Osteocyte (in vitro differentiated cells): ENCODE measurements around the gene WNT3A. TPM values are rescaled to one million over a fixed set of nuclear protein-coding genes. Genes with fewer than 3 reads are reported as not detected.

ENCODE experiments used
- DNase-seq: peaks from one replicate; pipeline ENCODE4 v3.0.0; 2021; ENCODE audit warnings: mixed read lengths; ENCODE audit not compliant: unreplicated experiment; ENCODE audit errors: extremely low spot score
- H3K27ac Mint-ChIP-seq: one replicate; pipeline ENCODE4 v1.8.0; 2021; ENCODE audit warnings: mild to moderate bottlenecking, mixed read lengths; ENCODE audit not compliant: unreplicated experiment
- H3K27me3 Mint-ChIP-seq: one replicate; pipeline ENCODE4 v1.8.0; 2021; ENCODE audit warnings: mixed read lengths; ENCODE audit not compliant: unreplicated experiment
- H3K36me3 Mint-ChIP-seq: one replicate; pipeline ENCODE4 v1.8.0; 2021; ENCODE audit warnings: mixed read lengths; ENCODE audit not compliant: unreplicated experiment
- H3K4me1 Mint-ChIP-seq: one replicate; pipeline ENCODE4 v1.8.0; 2021; ENCODE audit warnings: mixed read lengths; ENCODE audit not compliant: unreplicated experiment
- H3K4me3 Mint-ChIP-seq: one replicate; pipeline ENCODE4 v1.8.0; 2021; ENCODE audit warnings: mild to moderate bottlenecking, moderate library complexity, mixed read lengths; ENCODE audit not compliant: unreplicated experiment
- H3K9me3 Mint-ChIP-seq: one replicate; pipeline ENCODE4 v1.8.0; 2021; ENCODE audit warnings: mixed read lengths; ENCODE audit not compliant: unreplicated experiment
- total RNA-seq: library from RNA; stranded (reverse); gene quantifications from 2 replicates; pipeline ENCODE4 v1.2.1, GENCODE V29; 2021
- TF ChIP-seq, protein P1 (sequence below): fragments of 200-600 bp; sonication (generic); IDR thresholded peaks from 2 replicates; pipeline ENCODE4 v1.5.0; 2021; ENCODE audit warnings: antibody characterized with exemption, mild to moderate bottlenecking, moderate library complexity

WNT3A gene
- total RNA-seq, 1 donor from 2014 or later: not detected

DNA sequence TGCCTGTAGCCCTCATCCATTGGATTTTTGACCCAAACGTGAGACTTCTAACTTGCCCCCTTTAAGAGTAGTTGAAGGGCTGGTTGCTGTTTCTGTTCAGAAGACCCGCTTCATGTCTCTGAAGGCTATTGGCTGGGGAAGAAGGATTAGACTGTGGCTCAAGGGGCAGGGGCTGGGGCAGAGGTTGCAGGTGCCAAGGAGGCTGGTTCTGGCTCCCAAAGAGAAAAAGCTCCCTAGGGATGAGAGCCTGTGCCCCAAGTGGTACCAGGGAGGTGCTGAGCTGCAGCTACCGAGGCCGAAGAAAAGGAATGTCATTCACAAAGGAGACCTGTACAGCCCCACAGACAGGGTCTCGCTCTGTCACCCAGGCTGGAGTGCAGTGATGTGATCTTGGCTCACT is 5.8 kb downstream of the WNT3A start:
- Mint-ChIP-seq H3K9me3 (no peaks in the 10 kb centered on the region), H3K4me1 (peaks cover 6% of the 10 kb centered on the region), H3K36me3 (no peaks in the 10 kb centered on the region), H3K27me3 (peaks cover 37% of the 10 kb centered on the region), H3K4me3 (no peak overlapping the region), H3K27ac (no peak overlapping the region)
- DNase-seq: peak; percentile 74
- TF ChIP-seq, protein P1, sequence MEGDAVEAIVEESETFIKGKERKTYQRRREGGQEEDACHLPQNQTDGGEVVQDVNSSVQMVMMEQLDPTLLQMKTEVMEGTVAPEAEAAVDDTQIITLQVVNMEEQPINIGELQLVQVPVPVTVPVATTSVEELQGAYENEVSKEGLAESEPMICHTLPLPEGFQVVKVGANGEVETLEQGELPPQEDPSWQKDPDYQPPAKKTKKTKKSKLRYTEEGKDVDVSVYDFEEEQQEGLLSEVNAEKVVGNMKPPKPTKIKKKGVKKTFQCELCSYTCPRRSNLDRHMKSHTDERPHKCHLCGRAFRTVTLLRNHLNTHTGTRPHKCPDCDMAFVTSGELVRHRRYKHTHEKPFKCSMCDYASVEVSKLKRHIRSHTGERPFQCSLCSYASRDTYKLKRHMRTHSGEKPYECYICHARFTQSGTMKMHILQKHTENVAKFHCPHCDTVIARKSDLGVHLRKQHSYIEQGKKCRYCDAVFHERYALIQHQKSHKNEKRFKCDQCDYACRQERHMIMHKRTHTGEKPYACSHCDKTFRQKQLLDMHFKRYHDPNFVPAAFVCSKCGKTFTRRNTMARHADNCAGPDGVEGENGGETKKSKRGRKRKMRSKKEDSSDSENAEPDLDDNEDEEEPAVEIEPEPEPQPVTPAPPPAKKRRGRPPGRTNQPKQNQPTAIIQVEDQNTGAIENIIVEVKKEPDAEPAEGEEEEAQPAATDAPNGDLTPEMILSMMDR: no peak

DNA sequence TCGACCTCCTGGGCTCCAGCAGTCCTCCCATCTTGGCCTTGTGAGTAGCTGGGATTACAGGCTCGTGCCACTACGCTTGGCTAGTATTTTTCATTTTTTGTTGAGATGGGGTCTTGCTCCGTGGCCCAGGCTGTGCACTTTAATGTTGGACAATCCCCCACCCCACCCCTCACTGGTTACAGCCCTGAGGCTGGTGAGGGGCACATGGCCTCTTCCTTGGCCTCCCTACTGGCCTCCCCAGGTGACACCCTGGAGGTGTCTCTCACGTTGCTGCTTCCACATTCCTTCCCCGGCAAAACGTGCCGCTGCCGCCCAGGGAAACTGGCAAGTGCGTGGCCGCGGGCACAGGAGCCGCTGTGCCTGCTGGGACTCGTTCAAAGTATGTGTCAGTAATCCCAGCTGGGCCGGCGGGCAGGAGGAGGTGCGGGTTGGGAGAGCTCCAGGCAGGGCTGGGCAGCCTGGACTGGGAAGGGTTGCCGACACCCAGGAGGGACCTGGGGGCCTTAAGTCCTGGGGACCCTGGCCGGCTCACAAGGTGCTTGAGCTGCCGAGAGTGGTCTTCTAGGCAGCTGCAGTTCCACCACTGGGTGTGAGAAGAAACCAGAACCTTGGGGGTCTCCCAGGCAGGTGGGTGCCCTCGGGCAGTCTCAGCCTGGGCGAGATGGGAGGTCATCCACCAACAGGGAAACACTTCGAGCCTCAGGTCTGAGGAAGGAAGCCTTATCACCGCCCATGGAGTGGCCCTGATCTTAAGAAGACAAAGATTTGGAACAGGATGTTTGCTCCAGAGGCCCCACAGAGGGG is 6.5 kb downstream of the WNT3A start:
- TF ChIP-seq, protein P1: no peak
- DNase-seq: peak; percentile 85
- H3K36me3 Mint-ChIP-seq: no peaks in the 10 kb centered on the region
- H3K27me3 Mint-ChIP-seq: peaks cover 32% of the 10 kb centered on the region
- H3K4me3 Mint-ChIP-seq: no peak overlapping the region
- no peaks in the 10 kb centered on the region for H3K9me3 Mint-ChIP-seq
- H3K27ac Mint-ChIP-seq: no peak overlapping the region
- H3K4me1 Mint-ChIP-seq: peaks cover 6% of the 10 kb centered on the region

DNA sequence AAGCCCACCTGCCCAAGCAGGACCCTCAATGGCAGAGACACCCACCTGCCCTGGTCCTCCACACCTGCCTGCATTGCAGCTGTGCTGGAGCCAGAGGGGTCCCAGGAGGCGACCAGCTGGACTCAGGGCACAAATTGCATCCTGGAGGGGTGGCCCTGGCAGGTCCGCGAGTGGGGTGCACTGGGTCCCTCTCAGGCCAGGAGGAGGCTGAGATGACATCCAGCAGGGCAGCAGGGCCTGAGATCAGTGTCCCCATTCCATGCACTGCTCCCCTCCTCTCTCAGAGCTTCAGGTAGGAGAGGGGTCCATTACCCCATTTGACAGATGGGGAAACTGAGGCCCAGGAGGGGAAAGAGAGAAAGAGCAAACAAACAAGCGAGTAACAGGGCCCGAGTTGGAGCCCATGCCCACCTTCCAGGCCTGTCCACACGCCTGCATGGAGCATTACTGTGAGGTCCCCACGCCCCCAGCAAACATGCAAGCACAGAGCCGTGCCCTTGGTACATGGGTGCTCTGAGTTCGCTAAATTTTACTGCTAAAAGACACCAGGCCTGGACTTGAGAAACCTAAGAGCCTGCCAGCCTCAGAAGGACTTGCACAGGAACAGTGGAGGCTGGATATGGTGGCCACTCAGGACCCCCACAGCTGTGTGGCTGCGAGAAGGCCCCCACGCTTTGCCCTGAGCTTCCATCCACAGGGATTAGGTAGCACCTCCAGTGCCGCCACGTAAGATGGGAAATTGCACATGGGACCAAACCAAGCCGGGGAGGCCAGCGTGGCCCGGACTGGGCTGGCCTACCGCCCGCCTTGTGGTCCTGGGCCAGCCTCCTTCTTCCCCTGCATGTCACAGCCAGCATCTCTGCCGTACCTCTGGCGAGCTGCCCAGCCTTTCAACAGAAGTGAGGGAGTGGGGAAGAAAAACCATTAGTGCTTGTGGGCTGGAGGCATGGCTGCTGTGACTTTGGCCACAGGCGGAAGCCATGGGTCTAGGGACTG is 7.4 kb downstream of the WNT3A start:
- Mint-ChIP-seq H3K27ac (no peak overlapping the region), H3K9me3 (no peaks in the 10 kb centered on the region), H3K36me3 (no peaks in the 10 kb centered on the region), H3K4me3 (no peak overlapping the region), H3K4me1 (peaks cover 6% of the 10 kb centered on the region), H3K27me3 (peaks cover 25% of the 10 kb centered on the region)
- DNase-seq: peak; percentile 83
- TF ChIP-seq, protein P1: no peak

DNA sequence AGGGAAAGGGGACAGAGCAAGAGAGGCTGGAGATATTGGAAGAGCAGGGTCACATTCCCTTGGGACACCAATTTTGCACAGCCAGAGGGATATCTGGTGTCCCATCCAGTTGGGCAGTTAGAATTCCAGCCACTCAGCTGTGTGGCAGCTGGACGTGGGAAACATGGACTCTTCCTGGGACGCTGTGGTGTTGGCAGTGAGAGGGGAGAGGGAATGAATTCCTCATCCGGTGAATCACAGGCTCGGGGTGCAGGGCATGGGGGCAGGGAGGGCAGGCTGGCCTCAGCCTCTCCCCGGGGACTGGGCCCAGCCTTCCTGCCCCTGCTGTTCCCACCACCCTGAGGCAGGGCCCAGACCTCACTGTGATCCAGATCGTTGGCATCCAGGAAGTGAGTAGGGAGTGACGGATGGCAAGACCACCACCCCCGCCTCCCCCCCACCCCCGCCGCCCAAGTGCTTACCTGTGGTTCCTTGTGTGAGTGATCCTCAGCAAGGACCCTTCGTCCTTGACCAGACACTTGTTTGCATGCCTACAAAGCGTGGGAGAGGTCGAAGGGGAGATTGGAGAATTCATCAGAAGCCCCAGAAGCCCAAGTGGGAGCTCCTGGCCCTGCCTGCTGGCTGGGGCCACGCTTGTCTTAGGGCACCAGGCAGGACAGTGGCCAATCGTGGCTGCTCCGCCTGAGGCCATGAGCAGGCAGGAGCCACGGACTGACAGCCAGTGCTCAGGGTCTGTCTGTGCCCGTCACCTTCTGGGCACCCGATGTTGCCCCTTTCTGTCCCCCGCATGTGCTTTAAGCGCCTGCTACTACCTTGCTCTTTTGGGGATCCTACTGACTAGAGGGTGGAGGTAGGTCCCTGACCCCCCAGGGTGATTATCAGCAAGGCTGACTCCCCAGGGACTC is 8.7 kb downstream of the WNT3A start:
- H3K4me3 Mint-ChIP-seq: no peak overlapping the region
- no peaks in the 10 kb centered on the region for H3K9me3 Mint-ChIP-seq
- no peak overlapping the region for H3K27ac Mint-ChIP-seq
- peak; percentile 76 for DNase-seq
- no peaks in the 10 kb centered on the region for H3K36me3 Mint-ChIP-seq
- peaks cover 6% of the 10 kb centered on the region for H3K4me1 Mint-ChIP-seq
- peaks cover 14% of the 10 kb centered on the region for H3K27me3 Mint-ChIP-seq
- TF ChIP-seq, protein P1: no peak
